CD4-positive, alpha-beta T cell (primary cell): ENCODE results near the gene OR8B8. TPM values are rescaled to one million over a fixed set of nuclear protein-coding genes. Genes with fewer than 3 reads are reported as not detected.

Source experiments
- ATAC-seq: fragments of 200-7000 bp; cut with Tn5 transposase; one replicate; pipeline ENCODE4 v1.10.0; 2022; ENCODE audit warnings: mild to moderate bottlenecking; ENCODE audit not compliant: poor library complexity
- CTCF ChIA-PET: fragments of 350-600 bp; sonication (Branson Sonifier 250); formaldehyde crosslinking; loops from one replicate; lab custom pipeline; 2021; ENCODE audit warnings: antibody characterized with exemption, inconsistent platforms; lab: Charles Lee
- POLR2A ChIA-PET: fragments of 350-600 bp; sonication (Branson Sonifier 250); formaldehyde crosslinking; loops from one replicate; lab custom pipeline; 2021; ENCODE audit warnings: antibody characterized with exemption, inconsistent platforms; lab: Charles Lee
- DNase-seq, 14 experiments: peaks; one replicate each; pipeline ENCODE4 v3.0.0-alpha.2; 2013 to 2020; ENCODE audit warnings: mixed read lengths in 2 of 14
- H3K27ac ChIP-seq, 2 donors: one replicate each; pipeline versions ENCODE4 v1.5.1 to v1.7.0; 2013; ENCODE audit warnings: low read length in 2 of 2, low read depth in 1 of 2, mild to moderate bottlenecking in 1 of 2
- H3K27me3 ChIP-seq, 2 experiments: 1 replicate in 1 of 2; 2 replicates in 1 of 2; pipeline versions ENCODE4 v1.6.1 to v1.7.0; 2013; ENCODE audit warnings: low read length in 2 of 2, control low read depth in 1 of 2, mild to moderate bottlenecking in 1 of 2, moderate library complexity in 1 of 2; ENCODE audit not compliant: insufficient read depth in 2 of 2, control insufficient read depth in 1 of 2
- H3K36me3 ChIP-seq: one replicate; pipeline ENCODE4 v1.6.1; 2013; ENCODE audit warnings: low read length, control low read depth; ENCODE audit not compliant: insufficient read depth
- H3K4me1 ChIP-seq: one replicate; pipeline ENCODE4 v1.6.1; 2013; ENCODE audit warnings: low read length, control low read depth; ENCODE audit not compliant: insufficient read depth
- H3K4me3 ChIP-seq: one replicate; pipeline ENCODE4 v1.5.1; 2013; ENCODE audit warnings: mild to moderate bottlenecking, low read length, moderate library complexity
- H3K9me3 ChIP-seq, 2 experiments: 1 replicate in 1 of 2; 2 replicates in 1 of 2; pipeline versions ENCODE4 v1.6.1 to v1.7.0; 2013; ENCODE audit warnings: low read length in 2 of 2, mild to moderate bottlenecking in 2 of 2, control low read depth in 1 of 2, moderate library complexity in 1 of 2; ENCODE audit not compliant: control insufficient read depth in 1 of 2, insufficient read depth in 1 of 2
- H3K27ac Mint-ChIP-seq: one replicate; pipeline ENCODE4 v1.8.0; 2020; ENCODE audit warnings: mixed read lengths
- H3K27me3 Mint-ChIP-seq: one replicate; pipeline ENCODE4 v1.8.0; 2021; ENCODE audit warnings: mixed read lengths
- H3K36me3 Mint-ChIP-seq: one replicate; pipeline ENCODE4 v1.8.0; 2021; ENCODE audit warnings: low read depth, mixed read lengths
- H3K4me1 Mint-ChIP-seq: one replicate; pipeline ENCODE4 v1.8.0; 2021; ENCODE audit warnings: low read depth, mixed read lengths
- H3K4me3 Mint-ChIP-seq: one replicate; pipeline ENCODE4 v1.8.0; 2020; ENCODE audit warnings: mild to moderate bottlenecking, mixed read lengths
- H3K9me3 Mint-ChIP-seq: one replicate; pipeline ENCODE4 v1.8.0; 2020; ENCODE audit warnings: mixed read lengths
- intact Hi-C, 2 experiments: fragments of 100-400 bp; cut with DNase I in 1 of 2; cut with micrococcal nuclease in 1 of 2; formaldehyde crosslinking; loops; one replicate each; pipeline versions ENCODE4 v1.15.1 to v1.9.0; 2023 to 2025; cut with DNase I, micrococcal nuclease
- total RNA-seq, 174 experiments: library from RNA in 2 of 174; stranded (reverse) in 2 of 174; gene quantifications; one replicate each; pipeline ENCODE4 v1.2.3 and lab custom pipeline; 2021 to 2026
- TF ChIP-seq, protein P1 (sequence below): fragments of 200-600 bp; IDR thresholded peaks from one replicate; pipeline ENCODE4 v1.8.0; 2022; ENCODE audit warnings: antibody characterized with exemption, mild to moderate bottlenecking

Gene OR8B8
- total RNA-seq, 2 experiments from 2014 or later, result not detected

DNA sequence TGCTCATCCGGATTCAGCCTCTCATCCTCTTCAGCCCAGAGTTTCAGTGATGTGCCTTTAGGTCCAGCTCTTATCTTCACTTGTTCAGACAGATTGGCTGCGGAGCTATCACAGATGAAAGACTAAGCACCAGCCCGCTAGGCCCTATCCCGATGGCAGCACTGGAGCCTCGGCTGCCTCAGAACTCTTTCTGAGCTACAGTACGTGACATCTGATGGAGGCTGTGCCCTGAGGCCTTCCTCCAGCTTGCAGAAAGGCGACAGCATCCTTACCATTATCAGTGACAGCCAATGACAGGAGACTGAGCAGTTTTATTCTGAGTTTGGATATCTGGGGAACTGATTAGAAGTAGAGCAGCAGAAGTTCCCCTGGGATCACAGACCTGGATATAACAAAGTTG is 4.0 kb downstream of the OR8B8 start:
- Mint-ChIP-seq H3K4me3 (no peak overlapping the region), H3K4me1 (no peaks in the 10 kb centered on the region), H3K9me3 (peaks cover 4% of the 10 kb centered on the region), H3K27ac (no peak overlapping the region), H3K36me3 (no peaks in the 10 kb centered on the region), H3K27me3 (peaks cover 25% of the 10 kb centered on the region)
- intact Hi-C loops, result no loop called here
- DNase-seq, result no peak
- Histone ChIP-seq H3K27me3 (no peaks in the 10 kb centered on the region), H3K4me1 (no peaks in the 10 kb centered on the region), H3K9me3 (peaks cover 0 to 4% of the 10 kb centered on the region in 2 experiments), H3K4me3 (no peak overlapping the region), H3K36me3 (no peaks in the 10 kb centered on the region), H3K27ac (no peak overlapping the region)
- POLR2A ChIA-PET, result no interaction called here
- no peak for ATAC-seq
- CTCF ChIA-PET, result no interaction called here
- TF ChIP-seq, protein P1, sequence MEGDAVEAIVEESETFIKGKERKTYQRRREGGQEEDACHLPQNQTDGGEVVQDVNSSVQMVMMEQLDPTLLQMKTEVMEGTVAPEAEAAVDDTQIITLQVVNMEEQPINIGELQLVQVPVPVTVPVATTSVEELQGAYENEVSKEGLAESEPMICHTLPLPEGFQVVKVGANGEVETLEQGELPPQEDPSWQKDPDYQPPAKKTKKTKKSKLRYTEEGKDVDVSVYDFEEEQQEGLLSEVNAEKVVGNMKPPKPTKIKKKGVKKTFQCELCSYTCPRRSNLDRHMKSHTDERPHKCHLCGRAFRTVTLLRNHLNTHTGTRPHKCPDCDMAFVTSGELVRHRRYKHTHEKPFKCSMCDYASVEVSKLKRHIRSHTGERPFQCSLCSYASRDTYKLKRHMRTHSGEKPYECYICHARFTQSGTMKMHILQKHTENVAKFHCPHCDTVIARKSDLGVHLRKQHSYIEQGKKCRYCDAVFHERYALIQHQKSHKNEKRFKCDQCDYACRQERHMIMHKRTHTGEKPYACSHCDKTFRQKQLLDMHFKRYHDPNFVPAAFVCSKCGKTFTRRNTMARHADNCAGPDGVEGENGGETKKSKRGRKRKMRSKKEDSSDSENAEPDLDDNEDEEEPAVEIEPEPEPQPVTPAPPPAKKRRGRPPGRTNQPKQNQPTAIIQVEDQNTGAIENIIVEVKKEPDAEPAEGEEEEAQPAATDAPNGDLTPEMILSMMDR, result no peak

DNA sequence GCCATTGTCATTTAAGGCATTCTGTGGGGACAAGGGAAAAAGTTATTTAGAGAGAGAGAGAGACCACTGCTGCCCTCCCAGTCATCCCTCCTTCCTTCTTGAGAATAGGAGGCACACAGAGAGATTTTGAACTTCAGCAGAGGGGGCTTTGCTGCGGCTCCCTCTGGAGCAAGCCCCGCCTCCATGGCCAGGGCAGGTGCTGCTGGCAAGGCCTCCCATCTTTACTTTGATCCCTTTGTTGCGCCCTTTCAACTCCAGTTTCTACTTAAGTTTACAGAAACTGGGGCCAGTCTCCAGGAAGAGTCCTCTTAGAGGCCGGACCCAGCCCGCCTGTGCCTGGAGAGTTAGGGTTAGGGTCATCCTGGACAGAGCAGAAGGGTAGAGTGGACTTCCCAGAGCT is 4.4 kb downstream of the OR8B8 start:
- intact Hi-C loops, result no loop called here
- H3K36me3 ChIP-seq, result no peaks in the 10 kb centered on the region
- Mint-ChIP-seq H3K4me1 (no peaks in the 10 kb centered on the region), H3K27me3 (peaks cover 29% of the 10 kb centered on the region), H3K4me3 (no peak overlapping the region), H3K27ac (no peak overlapping the region), H3K36me3 (no peaks in the 10 kb centered on the region), H3K9me3 (peaks cover 4% of the 10 kb centered on the region)
- no peaks in the 10 kb centered on the region for H3K27me3 ChIP-seq
- H3K4me3 ChIP-seq, result no peak overlapping the region
- ATAC-seq (no peak), DNase-seq (no peak)
- no peaks in the 10 kb centered on the region for H3K4me1 ChIP-seq
- no peak overlapping the region for H3K27ac ChIP-seq
- H3K9me3 ChIP-seq, result peaks cover 0 to 4% of the 10 kb centered on the region in 2 experiments
- ChIA-PET POLR2A (no interaction called here), CTCF (no interaction called here)
- TF ChIP-seq, protein P1, result no peak

DNA sequence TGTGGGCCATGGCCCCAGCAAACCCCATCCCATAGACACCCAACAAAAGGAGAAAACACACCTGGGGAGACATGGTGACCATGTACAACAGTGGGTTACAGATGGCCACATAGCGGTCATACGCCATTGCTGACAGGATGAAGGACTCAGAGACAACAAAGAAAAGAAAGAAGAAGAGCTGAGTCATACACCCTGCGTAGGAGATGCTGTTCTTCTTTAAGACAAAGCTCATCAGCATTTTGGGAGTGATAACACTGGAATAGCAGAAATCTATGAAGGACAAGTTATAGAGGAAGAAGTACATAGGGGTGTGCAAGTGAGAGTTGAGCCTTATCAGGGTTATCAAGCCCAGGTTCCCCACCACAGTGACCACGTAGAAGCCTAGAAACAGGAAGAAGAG is 4.9 kb downstream of the OR8B8 start:
- Histone ChIP-seq H3K4me3 (no peak overlapping the region), H3K36me3 (no peaks in the 10 kb centered on the region), H3K4me1 (no peaks in the 10 kb centered on the region), H3K27me3 (no peaks in the 10 kb centered on the region), H3K9me3 (peaks cover 0 to 4% of the 10 kb centered on the region in 2 experiments), H3K27ac (no peak overlapping the region)
- no peak for DNase-seq
- Mint-ChIP-seq H3K27me3 (peaks cover 34% of the 10 kb centered on the region), H3K27ac (no peak overlapping the region), H3K36me3 (no peaks in the 10 kb centered on the region), H3K4me3 (no peak overlapping the region), H3K9me3 (peaks cover 4% of the 10 kb centered on the region), H3K4me1 (no peaks in the 10 kb centered on the region)
- TF ChIP-seq, protein P1, result no peak
- CTCF ChIA-PET, result no interaction called here
- no peak for ATAC-seq
- intact Hi-C loops, result no loop called here
- POLR2A ChIA-PET, result no interaction called here
